H9 (cell line): ENCODE results near the gene SCIMP. TPM values are rescaled to one million over a fixed set of nuclear protein-coding genes. Genes with fewer than 3 reads are reported as not detected.

Source experiments
- DNase-seq: peaks from one replicate; pipeline ENCODE4 v3.0.0-alpha.2; 2017
- H2AFZ ChIP-seq: one replicate; pipeline ENCODE4 v1.6.1; 2013; ENCODE audit warnings: mild to moderate bottlenecking, low read length, control low read depth, moderate library complexity
- H2AK5ac ChIP-seq: 2 replicates; pipeline ENCODE4 v1.6.1; 2013; ENCODE audit warnings: low read length, control low read depth, mixed read lengths; ENCODE audit not compliant: insufficient read length
- H2BK120ac ChIP-seq: one replicate; pipeline ENCODE4 v1.6.1; 2013; ENCODE audit warnings: low read depth, mild to moderate bottlenecking, low read length, control low read depth, inconsistent platforms; ENCODE audit not compliant: poor library complexity, severe bottlenecking
- H2BK12ac ChIP-seq: 2 replicates; pipeline ENCODE4 v1.6.1; 2013; ENCODE audit warnings: low read length, control low read depth, mixed read lengths, low read depth; ENCODE audit not compliant: insufficient read length
- H2BK15ac ChIP-seq: 2 replicates; pipeline ENCODE4 v1.6.1; 2013; ENCODE audit warnings: low read depth, low read length, control low read depth
- H2BK20ac ChIP-seq: one replicate; pipeline ENCODE4 v1.6.1; 2013; ENCODE audit warnings: low read depth, mild to moderate bottlenecking, low read length, control low read depth, inconsistent platforms; ENCODE audit not compliant: poor library complexity, severe bottlenecking
- H2BK5ac ChIP-seq: 2 replicates; pipeline ENCODE4 v1.6.1; 2013; ENCODE audit warnings: low read length, control low read depth, mixed read lengths; ENCODE audit not compliant: insufficient read length
- H3K14ac ChIP-seq: 2 replicates; pipeline ENCODE4 v1.6.1; 2013; ENCODE audit warnings: low read length, control low read depth; ENCODE audit not compliant: insufficient read depth
- H3K18ac ChIP-seq: 2 replicates; pipeline ENCODE4 v1.6.1; 2013; ENCODE audit warnings: low read depth, mild to moderate bottlenecking, mixed read lengths, low read length, control low read depth; ENCODE audit not compliant: insufficient read length
- H3K23ac ChIP-seq: 2 replicates; pipeline ENCODE4 v1.6.1; 2013; ENCODE audit warnings: low read length, control low read depth, mixed read lengths, low read depth; ENCODE audit not compliant: insufficient read length
- H3K23me2 ChIP-seq: 2 replicates; pipeline ENCODE4 v1.6.1; 2013; ENCODE audit warnings: low read depth, mild to moderate bottlenecking, mixed read lengths, low read length, control low read depth; ENCODE audit not compliant: insufficient read length, poor library complexity, severe bottlenecking
- H3K27ac ChIP-seq: 2 replicates; pipeline ENCODE4 v1.5.1; 2013; ENCODE audit warnings: low read length, control low read depth, mixed read lengths, low read depth; ENCODE audit not compliant: insufficient read length
- H3K27me3 ChIP-seq: 2 replicates; pipeline ENCODE4 v1.6.1; 2013; ENCODE audit warnings: low read length, control low read depth, inconsistent platforms; ENCODE audit not compliant: insufficient read depth
- H3K4ac ChIP-seq: 2 replicates; pipeline ENCODE4 v1.6.1; 2013; ENCODE audit warnings: low read depth, mild to moderate bottlenecking, control low read depth, inconsistent platforms, low read length, moderate library complexity
- H3K4me1 ChIP-seq: 2 replicates; pipeline ENCODE4 v1.6.1; 2013; ENCODE audit warnings: low read length, control low read depth, inconsistent platforms; ENCODE audit not compliant: insufficient read depth
- H3K4me2 ChIP-seq: 2 replicates; pipeline ENCODE4 v1.6.1; 2013; ENCODE audit warnings: low read length, control low read depth, mixed read lengths; ENCODE audit not compliant: insufficient read length, insufficient read depth
- H3K56ac ChIP-seq: 2 replicates; pipeline ENCODE4 v1.6.1; 2013; ENCODE audit warnings: low read depth, mild to moderate bottlenecking, mixed read lengths, low read length, control low read depth; ENCODE audit not compliant: insufficient read length
- H3K79me1 ChIP-seq: 2 replicates; pipeline ENCODE4 v1.6.1; 2013; ENCODE audit warnings: low read depth, mild to moderate bottlenecking, moderate library complexity, low read length, control low read depth, inconsistent platforms; ENCODE audit not compliant: insufficient read depth, poor library complexity, severe bottlenecking
- H3K79me2 ChIP-seq: 2 replicates; pipeline ENCODE4 v1.6.1; 2013; ENCODE audit warnings: low read length, control low read depth, inconsistent platforms; ENCODE audit not compliant: insufficient read depth
- H3K9ac ChIP-seq: 2 replicates; pipeline ENCODE4 v1.6.1; 2013; ENCODE audit warnings: low read length, control low read depth, mixed read lengths; ENCODE audit not compliant: insufficient read length; ENCODE audit errors: extremely low read depth
- H3K9me3 ChIP-seq: one replicate; pipeline ENCODE4 v1.6.1; 2013; ENCODE audit warnings: low read depth, low read length, inconsistent platforms; ENCODE audit not compliant: control insufficient read depth
- H3T11ph ChIP-seq: one replicate; pipeline ENCODE4 v1.6.1; 2013; ENCODE audit warnings: mild to moderate bottlenecking, low read length, control low read depth, inconsistent platforms
- H4K20me1 ChIP-seq: one replicate; pipeline ENCODE4 v1.6.1; 2013; ENCODE audit not compliant: control insufficient read depth, insufficient read length, insufficient read depth
- H4K5ac ChIP-seq: 2 replicates; pipeline ENCODE4 v1.6.1; 2013; ENCODE audit warnings: low read depth, mild to moderate bottlenecking, mixed read lengths, low read length, control low read depth; ENCODE audit not compliant: insufficient read length
- H4K8ac ChIP-seq: replicated peaks from 2 replicates; pipeline ENCODE4 v1.6.1; 2013; ENCODE audit warnings: low read length, control low read depth, mixed read lengths, low read depth; ENCODE audit not compliant: insufficient read length
- H4K91ac ChIP-seq: 2 replicates; pipeline ENCODE4 v1.6.1; 2013; ENCODE audit warnings: low read depth, mild to moderate bottlenecking, moderate library complexity, mixed read lengths, low read length, control low read depth; ENCODE audit not compliant: insufficient read length
- H3K27ac Mint-ChIP-seq, 3 experiments: 2 replicates in 2 of 3; 3 replicates in 1 of 3; pipeline ENCODE4 v1.8.0; 2020 to 2021; ENCODE audit warnings: mixed read lengths in 3 of 3, mild to moderate bottlenecking in 1 of 3, moderate library complexity in 1 of 3
- H3K27me3 Mint-ChIP-seq: 2 replicates; pipeline ENCODE4 v1.8.0; 2021; ENCODE audit warnings: low read depth, mild to moderate bottlenecking, moderate library complexity, mixed read lengths
- H3K36me3 Mint-ChIP-seq, 3 experiments: 2 replicates in 2 of 3; 3 replicates in 1 of 3; pipeline ENCODE4 v1.8.0; 2020 to 2021; ENCODE audit warnings: low read depth in 3 of 3, mixed read lengths in 3 of 3; ENCODE audit not compliant: insufficient read depth in 1 of 3
- H3K4me1 Mint-ChIP-seq, 2 experiments: 2 replicates each; pipeline ENCODE4 v1.8.0; 2020; ENCODE audit warnings: mixed read lengths in 2 of 2
- H3K4me3 Mint-ChIP-seq, 2 experiments: 2 replicates in 1 of 2; 3 replicates in 1 of 2; pipeline ENCODE4 v1.8.0; 2020 to 2021; ENCODE audit warnings: mild to moderate bottlenecking in 2 of 2, mixed read lengths in 2 of 2, moderate library complexity in 1 of 2
- H3K9me3 Mint-ChIP-seq, 2 experiments: 2 replicates in 1 of 2; 3 replicates in 1 of 2; pipeline ENCODE4 v1.8.0; 2020; ENCODE audit warnings: mild to moderate bottlenecking in 2 of 2, mixed read lengths in 2 of 2, moderate library complexity in 1 of 2
- WGBS: extraction: QIAGEN DNeasy Blood & Tissue Kit; methylation state at CpG from one replicate; pipeline ENCODE4 v1.1.7; 2013; ENCODE audit warnings: missing lambda C conversion rate, low lambda C conversion rate, mixed read lengths; ENCODE audit not compliant: insufficient read length; ENCODE audit errors: extremely low coverage; 5-methylcytosine and 5-hydroxymethylcytosine counted together
- total RNA-seq: library from RNA; stranded (reverse); gene quantifications from 2 replicates; pipeline ENCODE4 v1.2.1, GENCODE V29; 2021
- TF ChIP-seq, protein P1 (sequence below): fragments of 200-600 bp; sonication (generic); conservative IDR thresholded peaks from 3 replicates; pipeline ENCODE4 v1.8.0; 2021; ENCODE audit warnings: antibody characterized with exemption, mild to moderate bottlenecking

The SCIMP gene
- total RNA-seq, 1 experiment from 2014 or later = not detected

DNA sequence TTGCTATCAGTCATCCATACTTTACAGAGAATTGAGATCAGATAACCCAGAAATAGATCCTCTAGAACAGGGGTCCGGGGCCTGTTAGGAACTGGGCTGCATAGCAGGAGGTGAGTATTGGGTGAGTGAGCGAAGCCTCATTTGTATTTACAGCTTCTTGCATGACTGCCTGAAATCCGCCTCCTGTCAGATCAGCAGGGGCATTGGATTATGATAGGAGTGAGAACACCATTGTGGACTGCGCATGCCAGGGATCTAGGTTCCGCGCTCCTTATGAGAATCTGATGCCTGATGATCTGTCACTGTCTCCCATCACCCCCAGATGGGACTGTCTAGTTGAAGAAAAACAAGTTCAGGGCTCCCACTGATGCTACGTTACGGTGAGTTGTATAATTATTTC is 13.0 kb upstream of the SCIMP start:
- no peaks in the 10 kb centered on the region for H3K9me3 ChIP-seq
- H4K20me1 ChIP-seq = no peaks in the 10 kb centered on the region
- H4K8ac ChIP-seq = no peak overlapping the region
- no peak overlapping the region for H3K9ac ChIP-seq
- H3K18ac ChIP-seq = no peak overlapping the region
- Mint-ChIP-seq H3K36me3 (no peaks in the 10 kb centered on the region), H3K4me3 (no peak overlapping the region), H3K4me1 (peaks cover 3 to 6% of the 10 kb centered on the region in 2 experiments; a peak in 2 of 4 replicates), H3K27ac (no peak overlapping the region), H3K27me3 (no peaks in the 10 kb centered on the region), H3K9me3 (no peaks in the 10 kb centered on the region)
- H4K91ac ChIP-seq = no peak overlapping the region
- H3K27ac ChIP-seq = no peak overlapping the region
- no peak overlapping the region for H2BK15ac ChIP-seq
- no peaks in the 10 kb centered on the region for H3K27me3 ChIP-seq
- H3K4me1 ChIP-seq = no peaks in the 10 kb centered on the region
- H3K79me1 ChIP-seq = no peaks in the 10 kb centered on the region
- H2BK5ac ChIP-seq = no peak overlapping the region
- H3T11ph ChIP-seq = no peak overlapping the region
- no peak for DNase-seq
- H3K4me2 ChIP-seq = no peak overlapping the region
- no peak overlapping the region for H3K14ac ChIP-seq
- no peak overlapping the region for H2AK5ac ChIP-seq
- no peaks in the 10 kb centered on the region for H3K79me2 ChIP-seq
- H3K23me2 ChIP-seq = no peaks in the 10 kb centered on the region
- H2BK20ac ChIP-seq = no peak overlapping the region
- no peak overlapping the region for H3K56ac ChIP-seq
- H3K23ac ChIP-seq = no peak overlapping the region
- WGBS = no CpG with 5 or more reads among the region's 8 CpGs
- no peak overlapping the region for H4K5ac ChIP-seq
- H2BK12ac ChIP-seq = no peak overlapping the region
- H2BK120ac ChIP-seq = no peak overlapping the region
- H3K4ac ChIP-seq = no peak overlapping the region
- TF ChIP-seq, protein P1, sequence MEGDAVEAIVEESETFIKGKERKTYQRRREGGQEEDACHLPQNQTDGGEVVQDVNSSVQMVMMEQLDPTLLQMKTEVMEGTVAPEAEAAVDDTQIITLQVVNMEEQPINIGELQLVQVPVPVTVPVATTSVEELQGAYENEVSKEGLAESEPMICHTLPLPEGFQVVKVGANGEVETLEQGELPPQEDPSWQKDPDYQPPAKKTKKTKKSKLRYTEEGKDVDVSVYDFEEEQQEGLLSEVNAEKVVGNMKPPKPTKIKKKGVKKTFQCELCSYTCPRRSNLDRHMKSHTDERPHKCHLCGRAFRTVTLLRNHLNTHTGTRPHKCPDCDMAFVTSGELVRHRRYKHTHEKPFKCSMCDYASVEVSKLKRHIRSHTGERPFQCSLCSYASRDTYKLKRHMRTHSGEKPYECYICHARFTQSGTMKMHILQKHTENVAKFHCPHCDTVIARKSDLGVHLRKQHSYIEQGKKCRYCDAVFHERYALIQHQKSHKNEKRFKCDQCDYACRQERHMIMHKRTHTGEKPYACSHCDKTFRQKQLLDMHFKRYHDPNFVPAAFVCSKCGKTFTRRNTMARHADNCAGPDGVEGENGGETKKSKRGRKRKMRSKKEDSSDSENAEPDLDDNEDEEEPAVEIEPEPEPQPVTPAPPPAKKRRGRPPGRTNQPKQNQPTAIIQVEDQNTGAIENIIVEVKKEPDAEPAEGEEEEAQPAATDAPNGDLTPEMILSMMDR = no peak
- H2AFZ ChIP-seq = no peak overlapping the region
